Endothelial cell of umbilical vein (primary cell): ENCODE data around the gene TICRR. TPM values are rescaled to one million over a fixed set of nuclear protein-coding genes. Genes with fewer than 3 reads are reported as not detected.

Experiments used
- BruUV-seq: library from RNA; stranded (reverse); fragments of 400-500 nt; replicated peaks from 2 replicates; lab custom pipeline; 2021; lab: Mats Ljungman, UMichigan
- CTCF ChIA-PET: fragments of 300-600, 350-600 bp; sonication (Branson Sonifier 250); formaldehyde crosslinking; loops from one replicate; lab custom pipeline; 2021; ENCODE audit warnings: antibody characterized with exemption, inconsistent platforms; lab: Charles Lee
- POLR2A ChIA-PET: fragments of 300-600, 350-600 bp; sonication (Branson Sonifier 250); formaldehyde crosslinking; loops from one replicate; lab custom pipeline; 2021; ENCODE audit warnings: antibody characterized with exemption, inconsistent platforms; lab: Charles Lee
- DNase-seq: peaks from one replicate; pipeline ENCODE4 v3.0.0-alpha.2; 2011; ENCODE audit warnings: low read depth, low spot score
- FAIRE-seq: peaks from 2 replicates; lab custom pipeline; 2011; peaks lifted over from hg19 to GRCh38; lab: Jason Lieb, UNC
- H2AFZ ChIP-seq: 2 replicates; pipeline ENCODE4 v1.6.0; 2012; ENCODE audit warnings: low read depth, low read length, control low read depth, inconsistent platforms
- H3K27ac ChIP-seq: 2 replicates; pipeline ENCODE4 v1.5.1; 2011; ENCODE audit warnings: low read depth, mild to moderate bottlenecking, control low read depth, low read length, moderate library complexity; ENCODE audit not compliant: insufficient read depth
- H3K27me3 ChIP-seq, 2 experiments: 2 replicates each; pipeline versions ENCODE4 v1.6.0 to v1.6.1; 2011; ENCODE audit warnings: low read length in 2 of 2, mixed read lengths in 1 of 2; ENCODE audit not compliant: control insufficient read depth in 2 of 2, insufficient read depth in 2 of 2
- H3K36me3 ChIP-seq, 2 experiments: 2 replicates in 1 of 2; 3 replicates in 1 of 2; pipeline ENCODE4 v1.5.1; 2011; ENCODE audit warnings: low read length in 2 of 2, mild to moderate bottlenecking in 1 of 2, moderate library complexity in 1 of 2; ENCODE audit not compliant: control insufficient read depth in 2 of 2, insufficient read depth in 2 of 2; ENCODE audit errors: extremely low read depth in 1 of 2
- H3K4me1 ChIP-seq: 3 replicates; pipeline ENCODE4 v1.5.1; 2011; ENCODE audit warnings: mild to moderate bottlenecking, low read length; ENCODE audit not compliant: control insufficient read depth, insufficient read depth; ENCODE audit errors: extremely low read depth
- H3K4me2 ChIP-seq: 2 replicates; pipeline ENCODE4 v1.6.1; 2011; ENCODE audit warnings: low read length, control low read depth, mixed read lengths; ENCODE audit not compliant: insufficient read depth
- H3K4me3 ChIP-seq, 3 experiments: fragments of 200-600 bp in 1 of 3; sonication (generic), shearing (Covaris generic) in 1 of 3; replicated peaks in 1 of 3; 2 replicates each; pipeline ENCODE4 v1.5.1; 2011 to 2016; ENCODE audit warnings: control low read depth in 3 of 3, low read length in 3 of 3, mild to moderate bottlenecking in 2 of 3, inconsistent platforms in 1 of 3, low read depth in 1 of 3, moderate library complexity in 1 of 3; ENCODE audit not compliant: insufficient read depth in 1 of 3
- H3K79me2 ChIP-seq: 2 replicates; pipeline ENCODE4 v1.6.0; 2012; ENCODE audit warnings: low read length, inconsistent platforms; ENCODE audit not compliant: control insufficient read depth, insufficient read depth
- H3K9ac ChIP-seq: replicated peaks from 2 replicates; pipeline ENCODE3; 2011; ENCODE audit warnings: low read length, control low read depth; ENCODE audit not compliant: insufficient read depth; ENCODE audit errors: extremely low read depth
- H3K9me1 ChIP-seq: replicated peaks from 3 replicates; pipeline ENCODE4 v1.6.0; 2011; ENCODE audit warnings: mild to moderate bottlenecking, low read length; ENCODE audit not compliant: control insufficient read depth, insufficient read depth; ENCODE audit errors: extremely low read depth
- H3K9me3 ChIP-seq: replicated peaks from 2 replicates; pipeline ENCODE4 v1.5.1; 2012; ENCODE audit warnings: low read length, inconsistent platforms; ENCODE audit not compliant: control insufficient read depth, insufficient read depth
- H4K20me1 ChIP-seq: replicated peaks from 2 replicates; pipeline ENCODE3; 2011; ENCODE audit warnings: mild to moderate bottlenecking, low read length; ENCODE audit not compliant: control insufficient read depth, insufficient read depth; ENCODE audit errors: extremely low read depth
- EZH2 ChIP-seq: IDR thresholded peaks from 2 replicates; pipeline ENCODE4 v1.6.1; 2012; ENCODE audit warnings: borderline replicate concordance, low read depth, mild to moderate bottlenecking, moderate library complexity, low read length, inconsistent platforms; ENCODE audit not compliant: severe bottlenecking
- FOS ChIP-seq: IDR thresholded peaks from 2 replicates; pipeline ENCODE4 v1.6.1; 2011; ENCODE audit warnings: mild to moderate bottlenecking, low read length, moderate library complexity, borderline replicate concordance; ENCODE audit not compliant: insufficient read depth
- GATA2 ChIP-seq: IDR thresholded peaks from 2 replicates; pipeline ENCODE4 v1.7.0; 2011; ENCODE audit warnings: low read depth, mild to moderate bottlenecking, moderate library complexity, mixed read lengths, low read length; ENCODE audit not compliant: insufficient read length, insufficient read depth
- JUN ChIP-seq: IDR thresholded peaks from 2 replicates; pipeline ENCODE4 v1.6.1; 2011; ENCODE audit warnings: borderline replicate concordance, low read depth; ENCODE audit not compliant: insufficient read length, insufficient read depth
- MYC ChIP-seq: IDR thresholded peaks from one replicate; pipeline ENCODE4 v1.6.1; 2011; ENCODE audit warnings: mild to moderate bottlenecking, low read depth, low read length
- POLR2A ChIP-seq: IDR thresholded peaks from 2 replicates; pipeline ENCODE4 v1.6.1; 2012; ENCODE audit warnings: low read depth, mild to moderate bottlenecking, control low read depth, low read length
- POLR2AphosphoS5 ChIP-seq: IDR thresholded peaks from 2 replicates; pipeline ENCODE4 v1.6.1; 2012; ENCODE audit warnings: low read depth, mild to moderate bottlenecking, control low read depth, low read length, moderate library complexity; ENCODE audit not compliant: insufficient read depth
- dilution Hi-C: fragments of 300-500 bp; cut with MboI; formaldehyde crosslinking; loops from one replicate; pipeline ENCODE4 v1.15.0; 2019; ENCODE audit warnings: low sequenced_read_pairs; ENCODE audit not compliant: extremely low pct_ligation_motif_present
- intact Hi-C: fragments of 100-400 bp; cut with micrococcal nuclease; formaldehyde crosslinking; loops from one replicate; pipeline ENCODE4 v1.10.0; 2022
- polyA plus RNA-seq, 4 experiments: library from polyadenylated mRNA; depleted of rRNA in 3 of 4; stranded (reverse) in 3 of 4; unstranded in 1 of 4; fragments of >200 nt; gene quantifications; 2 replicates each; pipeline versions ENCODE4 v1.2.1 to v1.2.3, GENCODE V29; 2011 to 2012; ENCODE audit warnings: missing spikeins in 1 of 4
- total RNA-seq: library from RNA; stranded (reverse); gene quantifications from 2 replicates; pipeline ENCODE4 v1.2.3, GENCODE V29; 2021
- TF ChIP-seq, protein P1 (sequence below): IDR thresholded peaks from 2 replicates; pipeline ENCODE4 v1.6.1; 2011; ENCODE audit not compliant: insufficient read depth, insufficient read length
- TF ChIP-seq, protein P2 (sequence below), 2 donors: IDR thresholded peaks; 1 replicate in 1 of 2; 2 replicates in 1 of 2; pipeline ENCODE4 v1.5.1; 2011; ENCODE audit warnings: low read length in 2 of 2, mild to moderate bottlenecking in 2 of 2, moderate library complexity in 2 of 2, control low read depth in 1 of 2, inconsistent platforms in 1 of 2, low read depth in 1 of 2; ENCODE audit not compliant: insufficient read depth in 1 of 2; ENCODE audit errors: extremely low read depth in 1 of 2

The TICRR gene
- total and polyA plus RNA-seq, 2 donors (not counting 3 experiments of a cell fraction or from before 2014, with no cell fraction given): 4.9 to 19.4 TPM

DNA sequence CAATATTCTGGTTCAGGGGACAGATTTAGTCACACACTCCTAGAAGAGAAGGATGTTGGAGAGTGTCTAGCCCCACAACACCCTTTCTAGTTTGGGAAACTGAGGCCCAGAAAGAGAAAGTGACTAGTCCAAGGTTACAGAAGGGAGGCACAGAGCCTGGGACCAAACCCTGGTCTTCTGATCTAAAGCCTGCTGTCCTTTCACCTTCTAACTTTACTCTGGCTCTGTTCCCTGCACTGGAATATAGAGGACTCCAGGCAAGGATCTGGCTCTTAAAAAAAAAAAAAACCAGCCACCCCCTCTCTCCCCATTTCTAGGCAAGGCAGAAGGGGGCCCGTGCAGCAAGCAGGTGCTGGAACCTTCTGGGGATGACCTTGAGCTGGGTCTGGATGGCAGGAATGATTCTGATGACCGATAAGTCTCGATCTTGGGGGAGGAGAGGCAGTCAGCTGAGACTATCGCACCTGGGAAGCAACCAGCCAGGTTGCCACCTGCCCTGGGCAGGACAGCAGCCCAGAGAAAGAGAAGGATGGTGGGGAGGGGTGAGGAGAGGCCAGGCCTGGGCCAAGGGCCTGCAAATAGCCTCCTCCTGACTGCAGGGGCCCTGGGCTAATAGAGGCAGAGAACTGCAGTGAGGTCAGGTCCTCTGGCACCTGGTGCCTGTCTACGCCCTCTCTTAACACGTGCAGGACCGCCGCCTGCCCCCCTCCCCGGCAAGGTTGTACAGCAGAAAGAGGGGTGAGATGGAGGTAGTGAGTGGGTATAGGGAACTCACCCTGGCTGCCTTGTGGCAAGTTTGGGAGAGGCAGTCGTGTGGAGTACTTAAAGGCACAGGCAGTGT is 48.4 kb upstream of the TICRR start:
- no peaks in the 10 kb centered on the region for H4K20me1 ChIP-seq

More for the DNA sequence above, 48.4 kb upstream of the TICRR start:
- Histone ChIP-seq H2AFZ (no peak overlapping the region), H3K27ac (no peak overlapping the region), H3K4me3 (no peak overlapping the region), H3K79me2 (no peaks in the 10 kb centered on the region), H3K4me2 (no peak overlapping the region), H3K36me3 (no peaks in the 10 kb centered on the region), H3K9ac (no peak overlapping the region), H3K9me1 (no peaks in the 10 kb centered on the region), H3K4me1 (no peaks in the 10 kb centered on the region), H3K9me3 (no peaks in the 10 kb centered on the region), H3K27me3 (peaks cover 4 to 6% of the 10 kb centered on the region in 2 experiments)
- dilution Hi-C loops (no loop called here), intact Hi-C loops (no loop called here)
- TF ChIP-seq MYC (no peak), POLR2AphosphoS5 (no peak), EZH2 (no peak), JUN (no peak), FOS (no peak), GATA2 (no peak), POLR2A (no peak)
- TF ChIP-seq, protein P1, sequence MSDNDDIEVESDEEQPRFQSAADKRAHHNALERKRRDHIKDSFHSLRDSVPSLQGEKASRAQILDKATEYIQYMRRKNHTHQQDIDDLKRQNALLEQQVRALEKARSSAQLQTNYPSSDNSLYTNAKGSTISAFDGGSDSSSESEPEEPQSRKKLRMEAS: no peak
- TF ChIP-seq, protein P2, sequence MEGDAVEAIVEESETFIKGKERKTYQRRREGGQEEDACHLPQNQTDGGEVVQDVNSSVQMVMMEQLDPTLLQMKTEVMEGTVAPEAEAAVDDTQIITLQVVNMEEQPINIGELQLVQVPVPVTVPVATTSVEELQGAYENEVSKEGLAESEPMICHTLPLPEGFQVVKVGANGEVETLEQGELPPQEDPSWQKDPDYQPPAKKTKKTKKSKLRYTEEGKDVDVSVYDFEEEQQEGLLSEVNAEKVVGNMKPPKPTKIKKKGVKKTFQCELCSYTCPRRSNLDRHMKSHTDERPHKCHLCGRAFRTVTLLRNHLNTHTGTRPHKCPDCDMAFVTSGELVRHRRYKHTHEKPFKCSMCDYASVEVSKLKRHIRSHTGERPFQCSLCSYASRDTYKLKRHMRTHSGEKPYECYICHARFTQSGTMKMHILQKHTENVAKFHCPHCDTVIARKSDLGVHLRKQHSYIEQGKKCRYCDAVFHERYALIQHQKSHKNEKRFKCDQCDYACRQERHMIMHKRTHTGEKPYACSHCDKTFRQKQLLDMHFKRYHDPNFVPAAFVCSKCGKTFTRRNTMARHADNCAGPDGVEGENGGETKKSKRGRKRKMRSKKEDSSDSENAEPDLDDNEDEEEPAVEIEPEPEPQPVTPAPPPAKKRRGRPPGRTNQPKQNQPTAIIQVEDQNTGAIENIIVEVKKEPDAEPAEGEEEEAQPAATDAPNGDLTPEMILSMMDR (IDR thresholded peaks at IDR 0.05; ENCODE audit: extremely low read depth in 1 of 2, insufficient read depth in 1 of 2, low read depth in 1 of 2, low read length in 2 of 2): no peak
- DNase-seq (no peak), FAIRE-seq (no peak)
- no TSS peak for BruUV-seq
- CTCF ChIA-PET: interaction anchor here (0.6 kb wide), 1 partner anchor 22 kb away, joined by 3 read pairs; no protein-coding TSS in a partner anchor
- POLR2A ChIA-PET: no interaction called here
